Trophoblast cell (in vitro differentiated cells and primary cell): ENCODE results near the gene MRPL45.

Source experiments
- DNase-seq, 2 donors: peaks; one replicate each; pipeline ENCODE4 v3.0.0-alpha.2; 2016
- H2AFZ ChIP-seq: 2 replicates; pipeline ENCODE4 v1.6.1; 2013; ENCODE audit warnings: low read length, moderate library complexity, mild to moderate bottlenecking; ENCODE audit not compliant: insufficient read depth, poor library complexity
- H2AK5ac ChIP-seq: 2 replicates; pipeline ENCODE4 v1.6.1; 2013; ENCODE audit warnings: mild to moderate bottlenecking, low read length
- H2BK120ac ChIP-seq: 2 replicates; pipeline ENCODE4 v1.6.1; 2013; ENCODE audit warnings: low read length, mild to moderate bottlenecking, moderate library complexity; ENCODE audit not compliant: insufficient read depth, poor library complexity
- H2BK12ac ChIP-seq: 2 replicates; pipeline ENCODE4 v1.6.1; 2013; ENCODE audit warnings: mild to moderate bottlenecking, low read length, moderate library complexity
- H2BK5ac ChIP-seq: 2 replicates; pipeline ENCODE4 v1.6.1; 2013; ENCODE audit warnings: low read length, low read depth, moderate library complexity, mild to moderate bottlenecking; ENCODE audit not compliant: poor library complexity
- H3K14ac ChIP-seq: 2 replicates; pipeline ENCODE4 v1.6.1; 2013; ENCODE audit warnings: mild to moderate bottlenecking, low read length
- H3K18ac ChIP-seq: 2 replicates; pipeline ENCODE4 v1.6.1; 2013; ENCODE audit warnings: mild to moderate bottlenecking, low read length
- H3K23ac ChIP-seq: 2 replicates; pipeline ENCODE4 v1.6.1; 2013; ENCODE audit warnings: low read length
- H3K27ac ChIP-seq: 2 replicates; pipeline ENCODE4 v1.5.1; 2013; ENCODE audit warnings: low read depth, mild to moderate bottlenecking, inconsistent platforms, low read length, moderate library complexity
- H3K27me3 ChIP-seq: 2 replicates; pipeline ENCODE4 v1.6.1; 2013; ENCODE audit warnings: inconsistent platforms, mild to moderate bottlenecking, low read length, moderate library complexity; ENCODE audit not compliant: insufficient read depth
- H3K36me3 ChIP-seq, 2 experiments: 1 replicate in 1 of 2; 2 replicates in 1 of 2; pipeline ENCODE4 v1.6.1; 2013; ENCODE audit warnings: low read length in 2 of 2, mild to moderate bottlenecking in 2 of 2, moderate library complexity in 1 of 2; ENCODE audit not compliant: insufficient read depth in 2 of 2, control insufficient read depth in 1 of 2
- H3K4ac ChIP-seq: 2 replicates; pipeline ENCODE4 v1.6.1; 2013; ENCODE audit warnings: low read depth, mild to moderate bottlenecking, low read length, moderate library complexity
- H3K4me1 ChIP-seq, 2 experiments: 1 replicate in 1 of 2; 2 replicates in 1 of 2; pipeline ENCODE4 v1.6.1; 2013; ENCODE audit warnings: low read length in 2 of 2, mild to moderate bottlenecking in 2 of 2, moderate library complexity in 1 of 2; ENCODE audit not compliant: insufficient read depth in 2 of 2, control insufficient read depth in 1 of 2
- H3K4me2 ChIP-seq: 2 replicates; pipeline ENCODE4 v1.6.1; 2013; ENCODE audit warnings: inconsistent platforms, mild to moderate bottlenecking, low read length, moderate library complexity
- H3K4me3 ChIP-seq: 2 replicates; pipeline ENCODE4 v1.5.1; 2013; ENCODE audit warnings: mild to moderate bottlenecking, low read depth, low read length, inconsistent platforms
- H3K79me1 ChIP-seq: one replicate; pipeline ENCODE4 v1.6.1; 2013; ENCODE audit warnings: low read length
- H3K79me2 ChIP-seq: 2 replicates; pipeline ENCODE4 v1.6.1; 2013; ENCODE audit warnings: low read length, mild to moderate bottlenecking; ENCODE audit not compliant: control insufficient read depth, insufficient read depth, poor library complexity
- H3K9ac ChIP-seq: 2 replicates; pipeline ENCODE4 v1.6.1; 2013; ENCODE audit warnings: mild to moderate bottlenecking, low read length
- H3K9me3 ChIP-seq: 2 replicates; pipeline ENCODE4 v1.6.1; 2013; ENCODE audit warnings: low read depth, mild to moderate bottlenecking, control low read depth, inconsistent platforms, low read length; ENCODE audit not compliant: insufficient read depth
- H4K12ac ChIP-seq: 2 replicates; pipeline ENCODE4 v1.6.1; 2013; ENCODE audit warnings: low read depth, mild to moderate bottlenecking, low read length, moderate library complexity
- H4K8ac ChIP-seq: 2 replicates; pipeline ENCODE4 v1.6.1; 2013; ENCODE audit warnings: low read depth, mild to moderate bottlenecking, low read length, moderate library complexity
- H4K91ac ChIP-seq: one replicate; pipeline ENCODE4 v1.6.1; 2013; ENCODE audit warnings: low read depth, mild to moderate bottlenecking, low read length, moderate library complexity
- WGBS: extraction: QIAGEN DNeasy Blood & Tissue Kit; methylation state at CpG from one replicate; pipeline ENCODE4 v1.1.7; 2013; ENCODE audit warnings: missing lambda C conversion rate; ENCODE audit not compliant: insufficient read length, insufficient coverage; ENCODE audit errors: extremely low coverage; 5-methylcytosine and 5-hydroxymethylcytosine counted together

Gene MRPL45

DNA sequence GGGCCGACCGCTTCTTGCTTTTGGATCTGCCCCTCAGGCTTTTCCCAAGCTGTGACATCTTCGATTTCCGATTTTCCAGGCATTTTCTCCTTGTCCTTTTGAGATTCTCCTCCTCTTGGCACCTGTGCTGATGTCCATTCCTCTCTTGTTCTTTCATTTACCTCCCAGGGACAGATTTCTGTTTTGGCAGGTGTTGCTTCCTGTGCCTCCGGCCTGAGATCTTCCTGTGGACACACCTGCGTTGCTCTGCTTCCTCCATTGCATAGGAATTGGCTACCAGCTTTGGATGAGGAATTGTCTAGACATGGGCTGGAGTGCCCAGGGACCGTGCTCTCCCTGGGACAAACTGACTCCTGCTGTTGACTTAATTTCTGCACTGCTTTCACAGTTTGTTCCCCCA is 31.7 kb downstream of the MRPL45 start:
- H4K91ac ChIP-seq: no peak overlapping the region
- no peak overlapping the region for H3K4me3 ChIP-seq
- H3K14ac ChIP-seq: no peak overlapping the region
- H3K9ac ChIP-seq: no peak overlapping the region
- H3K23ac ChIP-seq: no peak overlapping the region
- no CpG with 5 or more reads among the region's 7 CpGs for WGBS
- no peak overlapping the region for H3K4ac ChIP-seq
- no peak overlapping the region for H3K4me2 ChIP-seq
- no peak overlapping the region for H4K12ac ChIP-seq
- DNase-seq: no peak
- H2AFZ ChIP-seq: no peak overlapping the region
- no peak overlapping the region for H2BK5ac ChIP-seq
- no peaks in the 10 kb centered on the region for H3K9me3 ChIP-seq
- no peaks in the 10 kb centered on the region for H3K79me1 ChIP-seq
- H3K27ac ChIP-seq: no peak overlapping the region
- H4K8ac ChIP-seq: no peak overlapping the region
- no peak overlapping the region for H2BK120ac ChIP-seq
- H3K79me2 ChIP-seq: no peaks in the 10 kb centered on the region
- peaks cover 0 to 3% of the 10 kb centered on the region in 2 experiments for H3K36me3 ChIP-seq
- H2AK5ac ChIP-seq: no peak overlapping the region
- H3K27me3 ChIP-seq: no peaks in the 10 kb centered on the region
- H3K18ac ChIP-seq: no peak overlapping the region
- H3K4me1 ChIP-seq: peaks cover 3 to 7% of the 10 kb centered on the region in 2 experiments
- H2BK12ac ChIP-seq: no peak overlapping the region

DNA sequence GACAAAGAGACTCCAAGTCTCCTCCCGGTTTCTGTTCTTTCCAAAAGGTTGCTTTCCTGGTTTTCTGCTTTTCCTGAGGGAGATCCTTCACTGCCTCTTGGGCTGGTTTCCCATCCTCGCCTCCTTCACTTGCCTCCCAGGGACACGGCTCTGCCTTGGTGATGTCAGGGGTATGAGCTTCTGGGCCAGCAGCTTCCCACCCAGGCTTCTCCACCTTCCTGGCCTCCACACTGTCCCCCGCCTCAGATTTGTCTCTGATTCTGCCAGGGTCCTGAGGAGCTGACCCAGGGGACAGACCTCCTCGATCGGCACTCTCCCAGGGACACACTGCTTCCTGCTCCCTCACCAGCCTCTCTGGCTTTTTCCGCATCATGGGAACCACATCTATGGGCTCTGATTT is 32.3 kb downstream of the MRPL45 start:
- no peaks in the 10 kb centered on the region for H3K79me1 ChIP-seq
- no peak overlapping the region for H2AK5ac ChIP-seq
- no peak overlapping the region for H3K4ac ChIP-seq
- H3K36me3 ChIP-seq: no peaks in the 10 kb centered on the region
- no peak overlapping the region for H3K23ac ChIP-seq
- H3K4me1 ChIP-seq: peaks cover 3 to 7% of the 10 kb centered on the region in 2 experiments
- H3K27me3 ChIP-seq: no peaks in the 10 kb centered on the region
- no peak overlapping the region for H3K4me3 ChIP-seq
- no peak overlapping the region for H3K4me2 ChIP-seq
- no peaks in the 10 kb centered on the region for H3K79me2 ChIP-seq
- no peak overlapping the region for H4K12ac ChIP-seq
- no peak overlapping the region for H2BK5ac ChIP-seq
- no peak overlapping the region for H3K18ac ChIP-seq
- no peaks in the 10 kb centered on the region for H3K9me3 ChIP-seq
- H3K27ac ChIP-seq: no peak overlapping the region
- no peak for DNase-seq
- WGBS: no CpG with 5 or more reads among the region's 7 CpGs
- no peak overlapping the region for H3K14ac ChIP-seq
- H4K91ac ChIP-seq: no peak overlapping the region
- no peak overlapping the region for H3K9ac ChIP-seq
- no peak overlapping the region for H2BK12ac ChIP-seq
- no peak overlapping the region for H4K8ac ChIP-seq
- H2AFZ ChIP-seq: no peak overlapping the region
- no peak overlapping the region for H2BK120ac ChIP-seq

DNA sequence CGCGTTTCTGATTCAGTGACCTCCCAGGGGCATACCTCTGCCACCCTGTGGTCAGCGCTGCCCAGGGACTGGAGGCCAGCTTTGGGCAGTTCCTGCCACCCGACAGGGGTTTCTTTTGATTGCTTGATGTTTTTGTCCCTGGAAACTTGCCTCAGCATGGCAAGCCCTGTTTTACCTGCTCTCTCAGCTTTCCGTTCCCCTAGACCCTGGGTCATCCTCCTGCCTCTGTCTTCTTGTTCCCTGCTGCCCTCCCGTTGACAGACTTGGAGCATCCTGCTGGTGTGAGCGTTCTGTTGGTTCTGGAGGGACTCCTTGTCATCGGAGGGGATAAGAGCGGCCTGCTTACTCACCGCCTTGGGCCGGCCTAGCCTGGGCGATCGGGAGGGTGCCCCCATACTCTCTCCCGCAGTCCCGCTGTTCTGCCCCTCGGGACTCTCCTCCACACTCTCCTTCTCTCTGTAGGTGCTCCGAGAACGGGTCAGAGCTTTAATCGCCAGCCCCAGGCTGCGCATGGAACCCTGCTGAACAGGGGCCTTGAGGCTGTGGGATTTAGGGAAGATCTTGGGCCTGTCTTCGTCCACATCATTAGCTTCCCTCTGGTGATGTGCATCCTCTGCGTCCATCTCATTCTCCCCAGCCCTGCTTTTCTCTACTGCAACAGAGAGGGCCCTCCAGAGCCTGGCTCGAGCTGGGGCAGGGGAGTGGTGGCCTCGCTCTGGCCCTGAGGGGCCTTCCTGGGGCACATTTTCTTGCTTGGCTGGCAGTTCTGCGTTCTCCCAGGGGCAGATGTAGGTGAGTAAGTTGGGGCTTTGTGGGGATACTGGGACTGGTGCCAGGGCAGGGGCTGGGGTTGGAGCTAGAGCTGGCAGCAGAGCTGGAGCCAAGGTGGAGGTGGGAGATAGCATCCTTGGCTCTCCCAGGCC is 33.1 kb downstream of the MRPL45 start:
- WGBS: no CpG with 5 or more reads among the region's 25 CpGs

DNA sequence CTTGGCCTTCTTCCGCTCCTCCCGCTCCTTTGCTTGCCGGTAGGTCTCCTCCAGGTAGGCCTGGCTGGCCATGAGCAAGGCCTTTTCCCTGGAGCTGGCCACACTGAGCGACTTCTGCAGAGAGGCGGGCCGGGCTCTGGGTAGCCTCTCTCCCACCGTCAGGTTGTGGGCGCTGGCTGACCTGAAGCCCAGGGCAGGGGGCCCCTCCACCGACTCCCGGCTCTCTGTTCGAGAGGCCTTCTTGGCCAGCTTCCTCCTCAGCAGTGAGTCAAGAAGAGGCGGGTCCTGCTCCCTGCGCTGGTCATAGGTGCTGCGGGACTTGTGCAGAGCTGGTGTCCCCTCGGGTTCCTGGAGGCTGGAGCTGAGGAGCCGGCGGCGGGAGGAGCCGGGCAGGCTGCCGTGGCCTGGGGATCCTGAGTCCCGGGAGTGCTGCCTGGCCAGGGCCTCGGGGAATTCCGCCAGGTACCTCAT is 34.0 kb downstream of the MRPL45 start:
- Histone ChIP-seq H2AK5ac (no peak overlapping the region), H3K9ac (no peak overlapping the region), H3K4me1 (no peaks in the 10 kb centered on the region), H3K27ac (no peak overlapping the region), H2AFZ (no peak overlapping the region), H3K9me3 (peaks cover 2% of the 10 kb centered on the region), H2BK5ac (no peak overlapping the region), H4K12ac (no peak overlapping the region), H3K4me2 (no peak overlapping the region), H3K23ac (no peak overlapping the region), H3K14ac (no peak overlapping the region), H4K91ac (no peak overlapping the region), H3K27me3 (no peaks in the 10 kb centered on the region), H4K8ac (no peak overlapping the region), H3K79me1 (no peaks in the 10 kb centered on the region), H3K18ac (no peak overlapping the region), H2BK12ac (no peak overlapping the region), H2BK120ac (no peak overlapping the region), H3K4ac (no peak overlapping the region), H3K4me3 (no peak overlapping the region), H3K79me2 (no peaks in the 10 kb centered on the region), H3K36me3 (no peaks in the 10 kb centered on the region)
- DNase-seq: no peak
- WGBS: no CpG with 5 or more reads among the region's 23 CpGs

More for the DNA sequence above, 33.1 kb downstream of the MRPL45 start:
- Histone ChIP-seq H2BK12ac (no peak overlapping the region), H3K18ac (no peak overlapping the region), H3K23ac (no peak overlapping the region), H3K9me3 (no peaks in the 10 kb centered on the region), H3K4me2 (no peak overlapping the region), H2BK120ac (no peak overlapping the region), H2AK5ac (no peak overlapping the region), H4K12ac (no peak overlapping the region), H4K8ac (no peak overlapping the region), H3K79me1 (no peaks in the 10 kb centered on the region), H3K79me2 (no peaks in the 10 kb centered on the region), H3K4me3 (no peak overlapping the region), H3K27ac (no peak overlapping the region), H3K9ac (no peak overlapping the region), H2AFZ (no peak overlapping the region), H3K4me1 (peaks cover 3 to 4% of the 10 kb centered on the region in 2 experiments), H3K36me3 (no peaks in the 10 kb centered on the region), H3K14ac (no peak overlapping the region), H4K91ac (no peak overlapping the region), H2BK5ac (no peak overlapping the region), H3K4ac (no peak overlapping the region), H3K27me3 (no peaks in the 10 kb centered on the region)
- DNase-seq: no peak
